Measurements from ENCODE around the gene NNT.

DNA sequence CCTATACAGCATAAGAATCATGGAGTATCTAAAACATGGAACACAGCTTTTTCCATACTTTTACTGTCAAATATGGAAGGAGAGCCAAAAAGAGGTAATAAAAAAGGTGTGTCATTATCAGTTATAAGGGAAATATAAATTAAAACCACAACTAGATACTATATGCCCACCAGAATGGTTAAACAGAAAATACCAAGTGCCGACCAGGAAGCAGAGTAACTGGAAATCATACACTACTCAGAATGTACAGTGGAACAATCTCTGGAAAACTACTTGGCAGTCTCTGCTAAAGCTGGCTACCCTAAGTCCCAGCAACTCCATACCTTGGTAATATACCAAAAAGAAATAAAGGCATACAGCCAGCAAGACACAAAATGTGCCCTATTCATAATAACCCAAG, 48.5 kb upstream of the NNT start:
- TF ChIP-seq ESRRA (CRISPR knock-in tag; IDR thresholded peaks at IDR 0.05; ENCODE audit: low read depth) (no peak), HNRNPH1 (optimal IDR thresholded peaks at IDR 0.05; ENCODE audit: low read depth, low read length) (no peak), NR2F2 (IDR thresholded peaks at IDR 0.05; ENCODE audit: borderline replicate concordance, low read depth) (no peak), ZBTB8A (CRISPR knock-in tag; IDR thresholded peaks at IDR 0.05; ENCODE audit: borderline replicate concordance, low read depth) (no peak), POLR2A (IDR thresholded peaks at IDR 0.05; ENCODE audit: insufficient read depth in 1 of 2, low read depth in 2 of 2, low read length in 2 of 2) (no peak), ELF4 (CRISPR knock-in tag; IDR thresholded peaks at IDR 0.05; ENCODE audit: borderline replicate concordance) (no peak), SRSF1 (optimal IDR thresholded peaks at IDR 0.05; ENCODE audit: low read depth, low read length) (no peak)
- TF ChIP-seq, protein P1, sequence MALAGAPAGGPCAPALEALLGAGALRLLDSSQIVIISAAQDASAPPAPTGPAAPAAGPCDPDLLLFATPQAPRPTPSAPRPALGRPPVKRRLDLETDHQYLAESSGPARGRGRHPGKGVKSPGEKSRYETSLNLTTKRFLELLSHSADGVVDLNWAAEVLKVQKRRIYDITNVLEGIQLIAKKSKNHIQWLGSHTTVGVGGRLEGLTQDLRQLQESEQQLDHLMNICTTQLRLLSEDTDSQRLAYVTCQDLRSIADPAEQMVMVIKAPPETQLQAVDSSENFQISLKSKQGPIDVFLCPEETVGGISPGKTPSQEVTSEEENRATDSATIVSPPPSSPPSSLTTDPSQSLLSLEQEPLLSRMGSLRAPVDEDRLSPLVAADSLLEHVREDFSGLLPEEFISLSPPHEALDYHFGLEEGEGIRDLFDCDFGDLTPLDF (CRISPR knock-in tag; IDR thresholded peaks at IDR 0.05): no peak
- TF ChIP-seq, protein P2, sequence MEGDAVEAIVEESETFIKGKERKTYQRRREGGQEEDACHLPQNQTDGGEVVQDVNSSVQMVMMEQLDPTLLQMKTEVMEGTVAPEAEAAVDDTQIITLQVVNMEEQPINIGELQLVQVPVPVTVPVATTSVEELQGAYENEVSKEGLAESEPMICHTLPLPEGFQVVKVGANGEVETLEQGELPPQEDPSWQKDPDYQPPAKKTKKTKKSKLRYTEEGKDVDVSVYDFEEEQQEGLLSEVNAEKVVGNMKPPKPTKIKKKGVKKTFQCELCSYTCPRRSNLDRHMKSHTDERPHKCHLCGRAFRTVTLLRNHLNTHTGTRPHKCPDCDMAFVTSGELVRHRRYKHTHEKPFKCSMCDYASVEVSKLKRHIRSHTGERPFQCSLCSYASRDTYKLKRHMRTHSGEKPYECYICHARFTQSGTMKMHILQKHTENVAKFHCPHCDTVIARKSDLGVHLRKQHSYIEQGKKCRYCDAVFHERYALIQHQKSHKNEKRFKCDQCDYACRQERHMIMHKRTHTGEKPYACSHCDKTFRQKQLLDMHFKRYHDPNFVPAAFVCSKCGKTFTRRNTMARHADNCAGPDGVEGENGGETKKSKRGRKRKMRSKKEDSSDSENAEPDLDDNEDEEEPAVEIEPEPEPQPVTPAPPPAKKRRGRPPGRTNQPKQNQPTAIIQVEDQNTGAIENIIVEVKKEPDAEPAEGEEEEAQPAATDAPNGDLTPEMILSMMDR (CRISPR knock-in tag; IDR thresholded peaks at IDR 0.05): no peak
- TF ChIP-seq, protein P3, sequence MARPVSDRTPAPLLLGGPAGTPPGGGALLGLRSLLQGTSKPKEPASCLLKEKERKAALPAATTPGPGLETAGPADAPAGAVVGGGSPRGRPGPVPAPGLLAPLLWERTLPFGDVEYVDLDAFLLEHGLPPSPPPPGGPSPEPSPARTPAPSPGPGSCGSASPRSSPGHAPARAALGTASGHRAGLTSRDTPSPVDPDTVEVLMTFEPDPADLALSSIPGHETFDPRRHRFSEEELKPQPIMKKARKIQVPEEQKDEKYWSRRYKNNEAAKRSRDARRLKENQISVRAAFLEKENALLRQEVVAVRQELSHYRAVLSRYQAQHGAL (CRISPR knock-in tag; IDR thresholded peaks at IDR 0.05; ENCODE audit: not compliant biosample characterization): no peak
- TF ChIP-seq, protein P4, sequence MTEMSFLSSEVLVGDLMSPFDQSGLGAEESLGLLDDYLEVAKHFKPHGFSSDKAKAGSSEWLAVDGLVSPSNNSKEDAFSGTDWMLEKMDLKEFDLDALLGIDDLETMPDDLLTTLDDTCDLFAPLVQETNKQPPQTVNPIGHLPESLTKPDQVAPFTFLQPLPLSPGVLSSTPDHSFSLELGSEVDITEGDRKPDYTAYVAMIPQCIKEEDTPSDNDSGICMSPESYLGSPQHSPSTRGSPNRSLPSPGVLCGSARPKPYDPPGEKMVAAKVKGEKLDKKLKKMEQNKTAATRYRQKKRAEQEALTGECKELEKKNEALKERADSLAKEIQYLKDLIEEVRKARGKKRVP (CRISPR knock-in tag; IDR thresholded peaks at IDR 0.05): no peak
- TF ChIP-seq, protein P5, sequence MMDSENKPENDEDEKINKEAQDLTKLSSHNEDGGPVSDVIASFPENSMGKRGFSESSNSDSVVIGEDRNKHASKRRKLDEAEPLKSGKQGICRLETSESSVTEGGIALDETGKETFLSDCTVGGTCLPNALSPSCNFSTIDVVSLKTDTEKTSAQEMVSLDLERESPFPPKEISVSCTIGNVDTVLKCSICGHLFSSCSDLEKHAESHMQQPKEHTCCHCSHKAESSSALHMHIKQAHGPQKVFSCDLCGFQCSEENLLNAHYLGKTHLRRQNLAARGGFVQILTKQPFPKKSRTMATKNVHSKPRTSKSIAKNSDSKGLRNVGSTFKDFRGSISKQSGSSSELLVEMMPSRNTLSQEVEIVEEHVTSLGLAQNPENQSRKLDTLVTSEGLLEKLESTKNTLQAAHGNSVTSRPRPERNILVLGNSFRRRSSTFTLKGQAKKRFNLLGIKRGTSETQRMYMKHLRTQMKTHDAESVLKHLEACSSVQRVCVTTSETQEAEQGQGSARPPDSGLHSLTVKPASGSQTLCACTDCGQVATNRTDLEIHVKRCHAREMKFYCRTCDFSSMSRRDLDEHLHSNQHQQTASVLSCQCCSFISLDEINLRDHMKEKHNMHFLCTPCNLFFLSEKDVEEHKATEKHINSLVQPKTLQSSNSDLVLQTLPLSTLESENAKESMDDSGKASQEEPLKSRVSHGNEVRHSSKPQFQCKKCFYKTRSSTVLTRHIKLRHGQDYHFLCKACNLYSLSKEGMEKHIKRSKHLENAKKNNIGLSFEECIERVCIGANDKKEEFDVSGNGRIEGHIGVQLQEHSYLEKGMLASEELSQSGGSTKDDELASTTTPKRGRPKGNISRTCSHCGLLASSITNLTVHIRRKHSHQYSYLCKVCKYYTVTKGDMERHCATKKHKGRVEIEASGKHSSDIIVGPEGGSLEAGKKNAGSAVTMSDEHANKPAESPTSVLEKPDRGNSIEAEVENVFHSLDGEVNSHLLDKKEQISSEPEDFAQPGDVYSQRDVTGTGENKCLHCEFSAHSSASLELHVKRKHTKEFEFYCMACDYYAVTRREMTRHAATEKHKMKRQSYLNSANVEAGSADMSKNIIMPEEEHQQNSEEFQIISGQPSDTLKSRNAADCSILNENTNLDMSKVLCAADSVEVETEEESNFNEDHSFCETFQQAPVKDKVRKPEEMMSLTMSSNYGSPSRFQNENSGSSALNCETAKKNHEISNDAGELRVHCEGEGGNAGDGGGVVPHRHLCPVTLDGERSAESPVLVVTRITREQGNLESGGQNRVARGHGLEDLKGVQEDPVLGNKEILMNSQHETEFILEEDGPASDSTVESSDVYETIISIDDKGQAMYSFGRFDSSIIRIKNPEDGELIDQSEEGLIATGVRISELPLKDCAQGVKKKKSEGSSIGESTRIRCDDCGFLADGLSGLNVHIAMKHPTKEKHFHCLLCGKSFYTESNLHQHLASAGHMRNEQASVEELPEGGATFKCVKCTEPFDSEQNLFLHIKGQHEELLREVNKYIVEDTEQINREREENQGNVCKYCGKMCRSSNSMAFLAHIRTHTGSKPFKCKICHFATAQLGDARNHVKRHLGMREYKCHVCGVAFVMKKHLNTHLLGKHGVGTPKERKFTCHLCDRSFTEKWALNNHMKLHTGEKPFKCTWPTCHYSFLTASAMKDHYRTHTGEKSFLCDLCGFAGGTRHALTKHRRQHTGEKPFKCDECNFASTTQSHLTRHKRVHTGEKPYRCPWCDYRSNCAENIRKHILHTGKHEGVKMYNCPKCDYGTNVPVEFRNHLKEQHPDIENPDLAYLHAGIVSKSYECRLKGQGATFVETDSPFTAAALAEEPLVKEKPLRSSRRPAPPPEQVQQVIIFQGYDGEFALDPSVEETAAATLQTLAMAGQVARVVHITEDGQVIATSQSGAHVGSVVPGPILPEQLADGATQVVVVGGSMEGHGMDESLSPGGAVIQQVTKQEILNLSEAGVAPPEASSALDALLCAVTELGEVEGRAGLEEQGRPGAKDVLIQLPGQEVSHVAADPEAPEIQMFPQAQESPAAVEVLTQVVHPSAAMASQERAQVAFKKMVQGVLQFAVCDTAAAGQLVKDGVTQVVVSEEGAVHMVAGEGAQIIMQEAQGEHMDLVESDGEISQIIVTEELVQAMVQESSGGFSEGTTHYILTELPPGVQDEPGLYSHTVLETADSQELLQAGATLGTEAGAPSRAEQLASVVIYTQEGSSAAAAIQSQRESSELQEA (CRISPR knock-in tag; IDR thresholded peaks at IDR 0.05; ENCODE audit: not compliant biosample characterization): no peak
- TF ChIP-seq, protein P6, sequence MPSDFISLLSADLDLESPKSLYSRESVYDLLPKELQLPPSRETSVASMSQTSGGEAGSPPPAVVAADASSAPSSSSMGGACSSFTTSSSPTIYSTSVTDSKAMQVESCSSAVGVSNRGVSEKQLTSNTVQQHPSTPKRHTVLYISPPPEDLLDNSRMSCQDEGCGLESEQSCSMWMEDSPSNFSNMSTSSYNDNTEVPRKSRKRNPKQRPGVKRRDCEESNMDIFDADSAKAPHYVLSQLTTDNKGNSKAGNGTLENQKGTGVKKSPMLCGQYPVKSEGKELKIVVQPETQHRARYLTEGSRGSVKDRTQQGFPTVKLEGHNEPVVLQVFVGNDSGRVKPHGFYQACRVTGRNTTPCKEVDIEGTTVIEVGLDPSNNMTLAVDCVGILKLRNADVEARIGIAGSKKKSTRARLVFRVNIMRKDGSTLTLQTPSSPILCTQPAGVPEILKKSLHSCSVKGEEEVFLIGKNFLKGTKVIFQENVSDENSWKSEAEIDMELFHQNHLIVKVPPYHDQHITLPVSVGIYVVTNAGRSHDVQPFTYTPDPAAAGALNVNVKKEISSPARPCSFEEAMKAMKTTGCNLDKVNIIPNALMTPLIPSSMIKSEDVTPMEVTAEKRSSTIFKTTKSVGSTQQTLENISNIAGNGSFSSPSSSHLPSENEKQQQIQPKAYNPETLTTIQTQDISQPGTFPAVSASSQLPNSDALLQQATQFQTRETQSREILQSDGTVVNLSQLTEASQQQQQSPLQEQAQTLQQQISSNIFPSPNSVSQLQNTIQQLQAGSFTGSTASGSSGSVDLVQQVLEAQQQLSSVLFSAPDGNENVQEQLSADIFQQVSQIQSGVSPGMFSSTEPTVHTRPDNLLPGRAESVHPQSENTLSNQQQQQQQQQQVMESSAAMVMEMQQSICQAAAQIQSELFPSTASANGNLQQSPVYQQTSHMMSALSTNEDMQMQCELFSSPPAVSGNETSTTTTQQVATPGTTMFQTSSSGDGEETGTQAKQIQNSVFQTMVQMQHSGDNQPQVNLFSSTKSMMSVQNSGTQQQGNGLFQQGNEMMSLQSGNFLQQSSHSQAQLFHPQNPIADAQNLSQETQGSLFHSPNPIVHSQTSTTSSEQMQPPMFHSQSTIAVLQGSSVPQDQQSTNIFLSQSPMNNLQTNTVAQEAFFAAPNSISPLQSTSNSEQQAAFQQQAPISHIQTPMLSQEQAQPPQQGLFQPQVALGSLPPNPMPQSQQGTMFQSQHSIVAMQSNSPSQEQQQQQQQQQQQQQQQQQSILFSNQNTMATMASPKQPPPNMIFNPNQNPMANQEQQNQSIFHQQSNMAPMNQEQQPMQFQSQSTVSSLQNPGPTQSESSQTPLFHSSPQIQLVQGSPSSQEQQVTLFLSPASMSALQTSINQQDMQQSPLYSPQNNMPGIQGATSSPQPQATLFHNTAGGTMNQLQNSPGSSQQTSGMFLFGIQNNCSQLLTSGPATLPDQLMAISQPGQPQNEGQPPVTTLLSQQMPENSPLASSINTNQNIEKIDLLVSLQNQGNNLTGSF (CRISPR knock-in tag; IDR thresholded peaks at IDR 0.05): no peak
- TF ChIP-seq, protein P7, sequence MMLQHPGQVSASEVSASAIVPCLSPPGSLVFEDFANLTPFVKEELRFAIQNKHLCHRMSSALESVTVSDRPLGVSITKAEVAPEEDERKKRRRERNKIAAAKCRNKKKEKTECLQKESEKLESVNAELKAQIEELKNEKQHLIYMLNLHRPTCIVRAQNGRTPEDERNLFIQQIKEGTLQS (CRISPR knock-in tag; IDR thresholded peaks at IDR 0.05): no peak

Data from HepG2 (cell line).